Heart left ventricle (tissue), 13 donors: ENCODE measurements around the gene GZF1.

ENCODE experiments used
- POLR2A ChIP-seq, 2 donors: fragments of 450-650 bp; IDR thresholded peaks; one replicate each; pipeline ENCODE4 v1.6.1; 2017; ENCODE audit warnings: antibody characterized with exemption in 2 of 2, mild to moderate bottlenecking in 2 of 2, moderate library complexity in 2 of 2
- TF ChIP-seq, protein P1 (sequence below), 12 donors: fragments of 200-600 bp; sonication (generic) in 4 of 12; IDR thresholded peaks; one replicate each; pipeline versions ENCODE4 v1.5.0 to v1.8.0; 2018 to 2022; ENCODE audit warnings: antibody characterized with exemption in 12 of 12, mild to moderate bottlenecking in 5 of 12
- donor health status: ischemic (EF 13 %, LVEDD 7.1; RV severe dilation, severe dysfunction).
- donor health status: DM: no; HTN: yes; CAD: no.
- donor health status: DM: no; HTN: no; CAD: no.
- donor health status: ischemic (EF 25% LVEDD 6.9; RV normal size, moderate dysfunction).
- donor health status: ischemic (EF 25% LVEDD 5.7; RV mildly dilated, moderate dysfunction).
- donor health status: ischemic (EF 35%, LVEDD 5.7; RV mildly dilated, moderate dysfunction).
- donor health status: nonischemic (EF 11% LVEDD 7.7; RV severe dilation, severe dysfunction).
- donor health status: DM: yes; HTN: yes; CAD: no.
- donor health status: PGD.
- donor health status: ischemic (EF 29% LVEDD 5.4; RV normal size, mild dysfunction).
- donor health status: nonischemic (EF 23%, LVEDD 6.1; RV moderate dilation, normal function).

GRCh38 chr20:23317081-23317480, 44.9 kb upstream of the GZF1 start:
- TF ChIP-seq, protein P1, sequence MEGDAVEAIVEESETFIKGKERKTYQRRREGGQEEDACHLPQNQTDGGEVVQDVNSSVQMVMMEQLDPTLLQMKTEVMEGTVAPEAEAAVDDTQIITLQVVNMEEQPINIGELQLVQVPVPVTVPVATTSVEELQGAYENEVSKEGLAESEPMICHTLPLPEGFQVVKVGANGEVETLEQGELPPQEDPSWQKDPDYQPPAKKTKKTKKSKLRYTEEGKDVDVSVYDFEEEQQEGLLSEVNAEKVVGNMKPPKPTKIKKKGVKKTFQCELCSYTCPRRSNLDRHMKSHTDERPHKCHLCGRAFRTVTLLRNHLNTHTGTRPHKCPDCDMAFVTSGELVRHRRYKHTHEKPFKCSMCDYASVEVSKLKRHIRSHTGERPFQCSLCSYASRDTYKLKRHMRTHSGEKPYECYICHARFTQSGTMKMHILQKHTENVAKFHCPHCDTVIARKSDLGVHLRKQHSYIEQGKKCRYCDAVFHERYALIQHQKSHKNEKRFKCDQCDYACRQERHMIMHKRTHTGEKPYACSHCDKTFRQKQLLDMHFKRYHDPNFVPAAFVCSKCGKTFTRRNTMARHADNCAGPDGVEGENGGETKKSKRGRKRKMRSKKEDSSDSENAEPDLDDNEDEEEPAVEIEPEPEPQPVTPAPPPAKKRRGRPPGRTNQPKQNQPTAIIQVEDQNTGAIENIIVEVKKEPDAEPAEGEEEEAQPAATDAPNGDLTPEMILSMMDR (IDR thresholded peaks at IDR 0.05): no peak
- no peak for TF ChIP-seq POLR2A (IDR thresholded peaks at IDR 0.05)
